Psoas muscle (tissue), 8 donors: ENCODE results near the gene CNGA3. TPM values are rescaled to one million over a fixed set of nuclear protein-coding genes. Genes with fewer than 3 reads are reported as not detected.

ENCODE experiments used
- ATAC-seq, 4 donors: fragments of 200-7000 bp; cut with Tn5 transposase; one replicate each; pipeline ENCODE4 v1.9.1; 2020; ENCODE audit warnings: moderate library complexity in 3 of 4, mild to moderate bottlenecking in 2 of 4
- DNase-seq, 2 donors: peaks; one replicate each; pipeline ENCODE4 v3.0.0-alpha.2; 2020
- H3K27ac ChIP-seq: fragments of 200-600 bp; one replicate; pipeline ENCODE4 v1.8.0; 2022
- H3K27me3 ChIP-seq, 3 donors: fragments of 200-600 bp in 1 of 3; one replicate each; pipeline versions ENCODE4 v1.6.1 to v1.8.0; 2013 to 2022; ENCODE audit warnings: low read length in 2 of 3, mild to moderate bottlenecking in 2 of 3, moderate library complexity in 1 of 3; ENCODE audit not compliant: insufficient read depth in 3 of 3
- H3K36me3 ChIP-seq, 2 donors: fragments of 200-600 bp in 1 of 2; one replicate each; pipeline versions ENCODE4 v1.6.1 to v1.8.0; 2013 to 2022; ENCODE audit warnings: low read depth in 1 of 2, mild to moderate bottlenecking in 1 of 2, moderate library complexity in 1 of 2; ENCODE audit not compliant: insufficient read depth in 1 of 2
- H3K4me1 ChIP-seq: fragments of 200-600 bp; one replicate; pipeline ENCODE4 v1.8.0; 2022
- H3K4me3 ChIP-seq: fragments of 200-600 bp; one replicate; pipeline ENCODE4 v1.8.0; 2022; ENCODE audit warnings: mild to moderate bottlenecking
- H3K9me3 ChIP-seq: fragments of 200-600 bp; one replicate; pipeline ENCODE4 v1.8.0; 2022
- WGBS, 3 donors: extraction: QIAGEN DNeasy Blood & Tissue Kit; methylation state at CpG; one replicate each; pipeline versions ENCODE4 v1.1.6 to v1.1.7; 2013; 5-methylcytosine and 5-hydroxymethylcytosine counted together
- intact Hi-C, 2 donors: fragments of 100-400 bp; cut with DNase I; formaldehyde crosslinking; loops; one replicate each; pipeline versions ENCODE4 v1.11.0 to v1.14.2; 2022
- polyA plus RNA-seq, 3 donors: library from polyadenylated mRNA; stranded (reverse); fragments of 200-250 nt; gene quantifications; one replicate each; pipeline ENCODE4 v1.2.3, GENCODE V29; 2013
- total RNA-seq, 4 donors: library from RNA; stranded (reverse); fragmentation: NEBNext Ultra II Directional in 2 of 4; extraction: Animal tissue kit (Norgen Biotek cat#: 25700) in 2 of 4; gene quantifications; one replicate each; pipeline versions ENCODE4 v1.2.1 to v1.2.4, GENCODE V29; 2021 to 2023
- TF ChIP-seq, protein P1 (sequence below): fragments of 200-600 bp; IDR thresholded peaks from one replicate; pipeline ENCODE4 v1.8.0; 2022; ENCODE audit warnings: antibody characterized with exemption
- donor health status: healthy with polysubstance abuse.
- donor health status: DM: no; HTN: no; CAD: no; lungs with moderate emphysema.
- donor health status: Bipolar disorder and iron deficiency.
- donor health status: healthy.
- donor health status: DM: yes; HTN: yes; CAD: no.
- donor health status: DM: no; HTN: no; CAD: no.
- donor health status: DM: no; HTN: no; CAD: no.
- donor health status: DM: yes; HTN: yes; CAD: no.

The CNGA3 gene
- total and polyA plus RNA-seq, 7 donors: 0.03 TPM; not detected in 6

DNA sequence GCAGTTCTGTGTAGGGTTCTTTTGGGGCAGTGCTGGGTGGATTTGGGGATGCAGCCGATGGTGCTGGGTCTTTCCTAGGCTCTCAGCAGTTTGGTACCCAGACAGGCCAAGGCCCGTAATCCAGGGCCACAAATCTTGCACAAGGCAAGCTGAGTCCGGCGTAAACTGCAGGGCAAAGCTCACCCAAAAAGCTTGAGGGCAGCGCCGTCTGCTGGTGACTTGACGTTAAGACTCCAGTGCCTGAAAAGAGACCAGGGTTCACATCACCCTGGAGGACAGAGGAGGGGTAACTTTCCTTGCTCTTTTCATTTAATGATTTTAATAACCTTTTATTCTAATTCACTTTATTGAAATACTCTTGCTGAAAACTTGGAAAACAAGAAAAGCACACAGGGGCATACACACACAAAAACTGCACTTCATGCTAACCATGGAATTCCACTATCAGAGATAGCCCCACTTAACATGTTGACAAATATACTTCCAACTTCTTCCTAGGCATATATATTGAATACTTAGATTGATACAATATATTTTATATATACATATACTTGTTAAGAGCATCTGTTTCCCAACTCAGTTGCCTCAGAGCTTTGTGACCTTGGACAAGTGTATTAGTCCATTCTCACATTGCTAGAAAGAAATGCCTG, 38.9 kb downstream of the CNGA3 start:
- WGBS, 3 donors: 4 to 5% (median 4%) methylated on average over 7 of the region's 7 CpGs
- intact Hi-C loops: loop anchor here (1.0 to 10.0 kb wide), 4 partner anchors 370 to 790 kb away; no protein-coding TSS in a partner anchor
- ATAC-seq: peak; percentile 83 to 98 (median 90)

GRCh38 chr2:98387478-98387877, 41.2 kb downstream of the CNGA3 start:
- H3K9me3 ChIP-seq: no peaks in the 10 kb centered on the region
- TF ChIP-seq, protein P1, sequence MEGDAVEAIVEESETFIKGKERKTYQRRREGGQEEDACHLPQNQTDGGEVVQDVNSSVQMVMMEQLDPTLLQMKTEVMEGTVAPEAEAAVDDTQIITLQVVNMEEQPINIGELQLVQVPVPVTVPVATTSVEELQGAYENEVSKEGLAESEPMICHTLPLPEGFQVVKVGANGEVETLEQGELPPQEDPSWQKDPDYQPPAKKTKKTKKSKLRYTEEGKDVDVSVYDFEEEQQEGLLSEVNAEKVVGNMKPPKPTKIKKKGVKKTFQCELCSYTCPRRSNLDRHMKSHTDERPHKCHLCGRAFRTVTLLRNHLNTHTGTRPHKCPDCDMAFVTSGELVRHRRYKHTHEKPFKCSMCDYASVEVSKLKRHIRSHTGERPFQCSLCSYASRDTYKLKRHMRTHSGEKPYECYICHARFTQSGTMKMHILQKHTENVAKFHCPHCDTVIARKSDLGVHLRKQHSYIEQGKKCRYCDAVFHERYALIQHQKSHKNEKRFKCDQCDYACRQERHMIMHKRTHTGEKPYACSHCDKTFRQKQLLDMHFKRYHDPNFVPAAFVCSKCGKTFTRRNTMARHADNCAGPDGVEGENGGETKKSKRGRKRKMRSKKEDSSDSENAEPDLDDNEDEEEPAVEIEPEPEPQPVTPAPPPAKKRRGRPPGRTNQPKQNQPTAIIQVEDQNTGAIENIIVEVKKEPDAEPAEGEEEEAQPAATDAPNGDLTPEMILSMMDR: no peak
- H3K4me3 ChIP-seq: no peak overlapping the region
- H3K4me1 ChIP-seq: no peaks in the 10 kb centered on the region
- no peaks in the 10 kb centered on the region for H3K36me3 ChIP-seq
- intact Hi-C loops: loop anchor here (2.0 to 10.0 kb wide), 4 partner anchors 373 to 793 kb away; no protein-coding TSS in a partner anchor
- DNase-seq (no peak), ATAC-seq (no peak)
- 87 to 91% (median 88%) methylated on average over 16 of the region's 16 CpGs for WGBS, 3 donors
- no peak overlapping the region for H3K27ac ChIP-seq
- H3K27me3 ChIP-seq: no peaks in the 10 kb centered on the region

More for the DNA sequence above, 38.9 kb downstream of the CNGA3 start:
- Histone ChIP-seq H3K9me3 (no peaks in the 10 kb centered on the region), H3K4me1 (no peaks in the 10 kb centered on the region), H3K27ac (no peak overlapping the region), H3K27me3 (peaks cover 0 to 2% (median 0%) of the 10 kb centered on the region in 3 donors), H3K4me3 (no peak overlapping the region), H3K36me3 (no peaks in the 10 kb centered on the region)
- DNase-seq: peak; percentile 66 to 86
- TF ChIP-seq, protein P1: peak; percentile 90

DNA sequence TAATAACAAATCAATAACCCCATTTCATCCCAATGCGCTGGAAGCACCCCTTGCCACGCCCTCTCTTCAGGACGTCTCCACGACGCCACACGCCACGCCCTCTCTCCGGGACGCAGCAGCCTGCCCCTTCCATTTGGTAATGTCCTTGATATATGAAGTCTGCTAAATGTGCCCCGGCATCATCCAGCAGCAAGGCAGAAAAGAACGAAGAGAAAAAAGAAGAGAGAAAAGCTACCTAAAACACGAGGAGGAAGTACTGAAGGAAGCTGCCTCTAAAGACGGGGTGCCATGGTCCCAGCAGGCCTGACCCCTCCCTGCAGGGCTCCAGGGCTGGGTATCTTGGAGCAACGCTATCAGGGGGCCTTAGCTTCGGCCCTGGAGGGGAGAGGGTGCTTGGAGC, 41.8 kb downstream of the CNGA3 start:
- H3K4me3 ChIP-seq: no peak overlapping the region
- H3K9me3 ChIP-seq: no peaks in the 10 kb centered on the region
- ATAC-seq: no peak
- H3K27ac ChIP-seq: no peak overlapping the region
- intact Hi-C loops: loop anchor here (5.0 to 10.0 kb wide), 3 partner anchors 373 to 793 kb away; no protein-coding TSS in a partner anchor
- 79 to 86% (median 82%) methylated on average over 15 of the region's 15 CpGs for WGBS, 3 donors
- no peak for DNase-seq
- TF ChIP-seq, protein P1: no peak
- H3K27me3 ChIP-seq: no peaks in the 10 kb centered on the region
- no peaks in the 10 kb centered on the region for H3K4me1 ChIP-seq
- H3K36me3 ChIP-seq: no peaks in the 10 kb centered on the region

DNA sequence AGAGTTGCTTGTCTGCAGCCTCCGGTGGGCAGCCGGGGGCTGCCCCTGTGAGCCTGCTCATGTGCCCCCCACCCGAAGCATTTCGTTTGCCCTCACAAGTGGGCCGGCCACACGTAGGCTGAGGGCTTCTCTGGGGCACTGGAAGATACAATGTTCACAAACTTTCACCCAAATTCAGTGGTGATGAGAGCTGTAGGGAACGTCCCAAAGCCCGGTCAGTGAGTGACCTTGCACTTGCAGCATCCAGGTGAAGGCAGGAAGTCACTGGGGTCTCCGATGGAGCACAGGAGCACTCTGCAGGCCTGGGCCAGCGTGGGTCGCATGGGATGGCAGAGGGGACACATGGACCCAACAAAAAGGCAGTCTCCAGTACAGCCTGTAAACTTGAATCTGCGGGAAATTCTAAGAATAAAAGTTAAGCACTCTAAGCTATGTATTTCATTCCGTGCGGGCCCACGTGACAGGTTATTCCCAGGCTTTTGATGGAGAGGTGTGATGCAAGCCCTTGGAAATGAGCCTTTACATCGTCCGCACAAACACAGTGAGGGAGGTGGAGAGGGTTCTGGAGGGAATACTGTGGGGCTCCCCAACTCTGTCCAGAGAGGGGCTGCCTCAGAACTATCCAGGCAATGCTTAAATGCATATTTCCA, 42.5 kb downstream of the CNGA3 start:
- DNase-seq: no peak

More for the DNA sequence above, 42.5 kb downstream of the CNGA3 start:
- H3K4me1 ChIP-seq: no peaks in the 10 kb centered on the region
- no peak for ATAC-seq
- 88 to 90% (median 89%) methylated on average over 17 of the region's 17 CpGs for WGBS, 3 donors
- intact Hi-C loops: loop anchor here (5.0 to 10.0 kb wide), 3 partner anchors 374 to 794 kb away; no protein-coding TSS in a partner anchor
- TF ChIP-seq, protein P1: no peak
- H3K9me3 ChIP-seq: no peaks in the 10 kb centered on the region
- H3K27ac ChIP-seq: no peak overlapping the region
- no peaks in the 10 kb centered on the region for H3K36me3 ChIP-seq
- no peaks in the 10 kb centered on the region for H3K27me3 ChIP-seq
- no peak overlapping the region for H3K4me3 ChIP-seq
